Stimulated activated effector memory CD8-positive, alpha-beta T cell treated with anti-CD3 and anti-CD28 coated beads, Interleukin-12 subunit alpha, Interleukin-12 subunit beta, amount 100 ng/mL, for 72 hours (primary cell): Measurements from ENCODE around the gene ACOT8.
"Not testable (repeated sequence)": the region's sequence is repeated elsewhere in the genome, so short reads cannot be mapped to it uniquely, and the experiment has no call there.

Source experiments
- ATAC-seq: fragments of 150-1000 bp; cut with Tn5 transposase; 2 replicates; pipeline ENCODE4 v1.10.0; 2021
- DNase-seq, 2 donors: peaks; one replicate each; pipeline ENCODE4 v3.0.0; 2021 to 2022; ENCODE audit warnings: low spot score in 2 of 2
- H3K27ac Mint-ChIP-seq: one replicate; pipeline ENCODE4 v1.8.0; 2022; ENCODE audit warnings: mild to moderate bottlenecking, mixed read lengths
- H3K36me3 Mint-ChIP-seq: one replicate; pipeline ENCODE4 v1.8.0; 2022; ENCODE audit warnings: mild to moderate bottlenecking, mixed read lengths
- H3K4me1 Mint-ChIP-seq: one replicate; pipeline ENCODE4 v1.8.0; 2022; ENCODE audit warnings: mixed read lengths
- H3K4me3 Mint-ChIP-seq: one replicate; pipeline ENCODE4 v1.8.0; 2022; ENCODE audit warnings: mild to moderate bottlenecking, mixed read lengths
- H3K9me3 Mint-ChIP-seq: one replicate; pipeline ENCODE4 v1.8.0; 2022; ENCODE audit warnings: mixed read lengths

ACOT8 gene

DNA sequence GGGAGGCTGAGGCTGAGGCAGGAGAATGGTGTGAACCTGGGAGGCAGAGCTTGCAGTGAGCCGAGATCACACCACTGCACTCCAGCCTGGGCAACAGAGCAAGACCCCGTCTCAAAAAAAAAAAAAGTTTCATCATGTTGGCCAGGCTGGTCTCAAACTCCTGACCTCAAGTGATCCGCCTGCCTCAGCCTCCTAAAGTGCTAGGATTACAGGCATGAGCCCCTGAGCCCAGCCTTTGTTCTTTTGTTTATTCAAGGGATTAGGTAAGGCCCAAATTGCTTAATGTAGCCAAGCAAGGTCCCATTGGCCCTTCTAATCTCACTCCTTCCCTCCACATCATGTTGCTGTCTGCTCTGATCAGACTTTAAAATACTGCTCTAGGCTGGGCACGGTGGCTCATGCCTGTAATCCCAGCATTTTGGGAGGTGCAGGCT, 27.5 kb downstream of the ACOT8 start:
- peaks cover 14% of the 10 kb centered on the region for H3K4me1 Mint-ChIP-seq
- not testable (repeated sequence) for H3K27ac Mint-ChIP-seq, H3K4me3 Mint-ChIP-seq, H3K9me3 Mint-ChIP-seq, DNase-seq, H3K36me3 Mint-ChIP-seq, ATAC-seq

DNA sequence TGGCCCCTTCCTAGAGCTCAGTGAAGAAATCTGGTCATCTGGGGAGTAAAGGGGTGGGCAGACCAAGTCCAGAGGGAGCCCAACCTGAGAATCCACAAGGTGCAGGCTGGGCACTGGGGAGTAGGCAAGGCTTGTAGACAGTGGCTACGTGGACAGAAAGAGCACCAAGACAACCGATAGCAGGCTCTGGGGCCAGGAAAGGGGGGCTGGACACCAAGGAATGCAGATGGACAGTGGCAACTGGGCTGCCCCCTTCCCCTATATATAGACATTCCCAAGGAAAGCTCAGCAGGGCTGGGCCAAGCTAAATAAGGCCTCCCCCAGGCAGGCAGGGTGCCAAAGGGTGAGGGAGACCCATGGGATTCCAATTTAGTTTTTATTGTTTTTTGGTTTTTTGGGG, 28.6 kb downstream of the ACOT8 start:
- DNase-seq (no peak), ATAC-seq (no peak)
- Mint-ChIP-seq H3K36me3 (no peaks in the 10 kb centered on the region), H3K9me3 (no peaks in the 10 kb centered on the region), H3K4me1 (peaks cover 24% of the 10 kb centered on the region), H3K4me3 (no peak overlapping the region), H3K27ac (no peak overlapping the region)

DNA sequence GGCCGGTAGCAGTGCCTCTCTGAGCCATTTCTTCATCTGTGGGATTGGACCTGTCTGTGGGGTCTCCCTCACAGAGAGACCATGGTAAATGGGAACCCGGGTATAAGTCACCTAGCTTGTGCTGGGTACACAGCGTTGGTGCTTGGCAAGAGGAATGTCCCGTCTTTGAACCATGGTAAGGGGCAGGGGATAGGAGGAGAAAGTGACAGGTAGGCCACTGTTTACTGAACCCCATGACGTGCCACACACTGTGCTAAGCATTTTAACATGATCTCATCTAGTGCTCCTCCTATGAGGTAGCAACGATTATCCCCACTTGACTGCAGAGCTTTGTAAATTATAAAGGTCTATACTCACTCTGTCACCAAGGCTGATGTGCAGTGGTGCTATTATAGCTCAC, 29.5 kb downstream of the ACOT8 start:
- Mint-ChIP-seq H3K4me3 (no peak overlapping the region), H3K9me3 (no peaks in the 10 kb centered on the region), H3K36me3 (no peaks in the 10 kb centered on the region), H3K4me1 (peaks cover 22% of the 10 kb centered on the region), H3K27ac (no peak overlapping the region)
- DNase-seq (no peak), ATAC-seq (no peak)

DNA sequence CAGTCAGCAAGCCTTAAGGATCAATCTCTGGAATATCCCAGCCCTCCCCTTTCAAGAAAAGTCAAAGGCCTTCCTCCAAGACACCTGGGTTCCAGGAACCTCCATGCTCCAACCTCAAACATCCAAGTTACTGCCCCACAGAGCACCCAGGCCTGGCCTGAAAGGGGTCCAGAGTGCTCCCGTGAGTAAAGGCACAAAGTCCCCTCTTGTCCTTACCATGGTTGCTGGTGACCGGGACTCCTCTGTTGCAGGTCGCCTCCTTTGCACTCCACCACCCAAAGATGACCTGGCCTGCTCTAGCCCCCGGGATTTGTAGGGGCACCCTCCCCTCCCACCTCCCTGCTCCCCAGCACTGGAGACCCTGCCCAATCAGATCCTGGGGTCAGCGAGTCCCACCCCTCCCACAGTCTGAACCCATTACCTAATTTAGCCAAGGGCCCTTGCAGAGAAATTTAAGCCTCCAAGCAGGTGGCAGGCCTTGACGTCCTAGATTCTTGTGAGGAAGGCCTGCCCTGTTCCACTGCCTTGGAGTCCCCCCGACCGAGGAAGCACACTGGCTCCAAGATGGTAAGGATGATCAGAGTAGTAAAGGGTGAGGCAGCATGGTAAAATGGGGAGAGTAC, 30.1 kb downstream of the ACOT8 start, which contains the start of gene TNNC2:
TNNC2 (minus strand) TSS at position 283 of the 623 bp plus-strand sequence; CDS start at position 219, 64 bp downstream.
- no peak within 1 kb of the TSS for H3K27ac Mint-ChIP-seq
- ATAC-seq (no peak), DNase-seq (no peak)
- no peaks in the 10 kb centered on the region for H3K9me3 Mint-ChIP-seq
- no peak within 1 kb of the TSS for H3K4me3 Mint-ChIP-seq
- H3K36me3 Mint-ChIP-seq, result no peaks in the 10 kb centered on the region
- peaks cover 20% of the 10 kb centered on the region for H3K4me1 Mint-ChIP-seq

DNA sequence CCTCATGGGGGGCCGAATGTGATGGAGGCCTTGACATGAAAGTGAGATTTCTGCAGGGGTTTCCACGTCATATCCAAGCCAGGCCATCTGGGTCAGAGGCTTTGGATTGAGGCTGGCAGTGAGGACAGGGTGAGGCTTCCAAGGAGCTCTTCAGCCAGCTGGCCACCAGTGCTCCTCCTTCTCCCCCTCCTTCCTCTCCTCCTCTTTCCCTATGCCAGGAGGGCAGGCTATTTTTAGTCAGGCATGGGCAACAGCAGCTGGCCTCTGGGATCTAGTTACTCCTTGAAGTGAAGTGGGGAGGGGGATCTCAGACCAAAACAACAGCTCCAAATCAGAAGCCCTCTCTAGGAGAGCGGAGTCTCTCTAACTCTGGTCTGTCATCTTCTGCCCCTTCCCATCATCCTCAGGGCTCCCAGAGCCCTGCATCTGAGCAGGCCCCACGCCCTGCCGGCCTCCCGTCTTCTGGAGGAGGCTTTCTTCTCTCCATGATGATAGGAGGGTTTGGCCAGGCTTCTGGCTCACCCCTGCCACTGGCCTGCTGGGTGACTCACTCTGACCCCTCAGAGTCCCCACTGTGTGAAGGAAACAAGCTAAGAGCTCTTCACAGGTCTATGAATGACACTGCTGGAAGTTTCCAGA, 30.7 kb downstream of the ACOT8 start:
- Mint-ChIP-seq H3K9me3 (no peaks in the 10 kb centered on the region), H3K4me1 (peaks cover 20% of the 10 kb centered on the region), H3K27ac (no peak overlapping the region), H3K36me3 (no peaks in the 10 kb centered on the region), H3K4me3 (no peak overlapping the region)
- ATAC-seq (no peak), DNase-seq (no peak)

DNA sequence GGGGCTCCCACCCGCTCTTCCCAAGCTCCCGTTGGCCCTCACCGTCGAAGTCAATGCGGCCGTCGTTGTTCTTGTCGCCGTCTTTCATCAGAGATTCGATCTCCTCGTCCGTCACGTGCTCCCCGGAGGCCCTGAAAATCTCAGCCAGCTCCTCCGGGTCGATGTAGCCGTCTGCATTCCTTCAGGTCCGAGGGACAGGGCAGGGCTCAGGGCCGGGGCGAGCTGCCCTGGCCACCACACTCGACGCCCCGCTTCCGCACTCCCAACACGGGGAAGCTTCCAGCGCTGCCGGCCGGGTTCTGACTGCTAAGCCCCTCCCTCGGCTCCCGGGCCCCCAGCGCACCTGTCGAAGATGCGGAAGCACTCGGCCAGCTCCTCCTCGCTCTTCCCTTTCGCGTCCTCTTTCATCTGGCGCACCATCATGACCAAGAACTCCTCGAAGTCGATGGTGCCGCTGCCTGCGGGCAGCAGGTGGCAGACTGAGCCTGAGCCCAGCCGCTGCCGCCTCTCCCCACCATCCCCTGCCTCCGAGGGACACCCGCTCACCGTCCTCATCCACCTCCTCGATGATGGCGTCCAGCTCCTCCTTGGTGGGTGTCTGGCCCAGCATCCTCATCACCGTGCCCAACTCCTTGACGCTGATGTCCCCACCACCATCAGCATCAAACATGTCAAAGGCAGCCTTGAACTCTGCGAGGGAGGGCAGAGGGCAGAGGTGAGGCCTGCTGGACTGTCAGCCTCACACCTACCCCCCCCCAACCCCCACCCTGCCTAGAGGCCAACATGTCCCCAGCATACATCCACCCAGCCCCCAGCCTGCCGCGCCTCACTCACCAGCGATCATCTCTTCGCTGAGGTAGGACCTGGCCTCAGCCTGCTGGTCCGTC, 33.0 kb downstream of the ACOT8 start:
- H3K27ac Mint-ChIP-seq, result peak overlapping the region; percentile 90
- peak; percentile 85 for ATAC-seq

DNA sequence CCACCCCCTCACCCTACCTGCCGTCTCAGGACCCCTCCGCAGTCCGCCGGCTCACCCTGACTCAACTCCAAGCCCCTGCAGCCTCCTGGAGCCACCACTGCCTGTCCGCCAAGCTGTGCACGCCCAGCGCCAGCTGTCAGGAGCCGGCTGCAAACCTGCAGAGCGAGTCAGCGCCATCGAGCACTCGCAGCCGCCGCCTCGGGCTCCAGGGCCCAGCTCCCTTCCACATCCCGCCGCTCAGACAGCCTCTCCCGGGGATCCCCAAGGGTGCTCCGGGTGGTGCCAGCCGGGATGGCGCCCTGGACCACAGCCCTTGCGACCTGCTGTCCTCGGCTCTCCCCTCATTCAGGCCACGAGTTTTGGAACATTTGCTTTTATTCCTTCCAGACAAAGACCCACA, 34.3 kb downstream of the ACOT8 start:
- peaks cover 20% of the 10 kb centered on the region for H3K4me1 Mint-ChIP-seq
- H3K27ac Mint-ChIP-seq, result no peak overlapping the region
- no peak overlapping the region for H3K4me3 Mint-ChIP-seq
- H3K36me3 Mint-ChIP-seq, result no peaks in the 10 kb centered on the region
- ATAC-seq (peak; percentile 7), DNase-seq (no peak)
- no peaks in the 10 kb centered on the region for H3K9me3 Mint-ChIP-seq

More for the DNA sequence above, 33.0 kb downstream of the ACOT8 start:
- Mint-ChIP-seq H3K36me3 (no peaks in the 10 kb centered on the region), H3K4me3 (peak overlapping the region; percentile 73), H3K4me1 (peaks cover 20% of the 10 kb centered on the region), H3K9me3 (no peaks in the 10 kb centered on the region)
- peak; percentile 32 to 62 for DNase-seq

DNA sequence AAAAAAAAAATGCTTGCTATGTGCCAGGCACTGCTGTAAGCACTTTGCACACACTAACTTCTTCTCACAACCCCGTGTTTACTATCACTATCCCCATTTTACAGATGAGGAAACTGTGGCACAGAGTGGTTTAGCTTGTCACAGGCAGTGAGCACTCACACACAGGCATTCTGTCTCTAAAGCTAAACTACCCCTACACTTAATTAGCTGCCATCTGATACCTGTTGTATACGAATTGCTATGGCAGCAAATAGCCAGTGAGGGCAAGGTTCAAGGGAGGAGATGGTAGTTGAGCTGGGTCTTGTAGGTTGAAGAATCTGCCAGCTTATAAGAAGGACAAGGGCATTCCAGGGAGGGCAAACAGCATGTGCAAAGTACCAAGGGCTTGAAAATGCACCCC, 35.2 kb downstream of the ACOT8 start:
- Mint-ChIP-seq H3K4me3 (no peak overlapping the region), H3K27ac (no peak overlapping the region), H3K9me3 (no peaks in the 10 kb centered on the region), H3K4me1 (peaks cover 20% of the 10 kb centered on the region), H3K36me3 (peaks cover 2% of the 10 kb centered on the region)
- ATAC-seq, result no peak
- DNase-seq, result no peak

DNA sequence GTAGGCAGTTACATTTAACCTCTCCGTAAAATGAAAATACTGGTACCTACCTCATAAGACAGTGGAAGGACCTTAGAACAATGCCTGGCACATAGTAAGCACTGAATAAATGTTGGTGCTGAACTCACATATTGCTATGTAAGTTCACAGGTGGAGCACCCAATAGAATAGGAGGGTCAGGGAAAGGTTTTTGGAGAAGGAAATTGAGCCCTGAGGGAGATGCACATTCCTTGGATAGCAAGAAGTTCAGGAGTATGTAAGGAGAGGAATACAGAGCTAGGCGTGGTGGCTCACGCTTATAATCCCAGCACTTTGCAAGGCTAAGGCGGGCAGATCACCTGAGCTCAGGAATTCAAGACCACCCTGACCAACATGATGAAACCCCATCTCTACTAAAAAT, 37.7 kb downstream of the ACOT8 start:
- Mint-ChIP-seq H3K9me3 (no peaks in the 10 kb centered on the region), H3K4me1 (peaks cover 15% of the 10 kb centered on the region), H3K27ac (no peak overlapping the region), H3K36me3 (peaks cover 27% of the 10 kb centered on the region), H3K4me3 (no peak overlapping the region)
- no peak for ATAC-seq
- no peak for DNase-seq

DNA sequence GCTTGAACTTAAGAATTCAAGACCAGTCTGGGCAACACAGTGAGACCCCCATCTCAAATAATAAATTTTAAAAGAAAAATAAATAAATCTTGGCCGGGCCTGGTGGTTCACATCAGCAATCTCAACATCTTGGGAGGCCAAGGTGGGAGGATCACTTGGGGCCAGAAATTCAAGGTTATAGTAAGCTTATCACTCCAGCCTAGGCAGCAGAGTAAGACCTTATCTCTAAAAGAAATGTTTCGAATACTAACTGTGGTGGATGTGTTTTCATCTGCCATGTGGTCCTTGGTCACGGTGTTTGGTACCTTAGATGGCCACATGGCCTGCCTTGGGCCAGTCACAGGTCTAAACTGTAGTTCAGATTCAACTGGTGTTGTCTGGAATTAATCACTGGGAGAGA, 39.0 kb downstream of the ACOT8 start:
- H3K4me3 Mint-ChIP-seq, result no peak overlapping the region
- DNase-seq, result no peak
- H3K36me3 Mint-ChIP-seq, result peaks cover 36% of the 10 kb centered on the region
- peaks cover 10% of the 10 kb centered on the region for H3K4me1 Mint-ChIP-seq
- peak overlapping the region; percentile 0 for H3K27ac Mint-ChIP-seq
- ATAC-seq, result no peak
- H3K9me3 Mint-ChIP-seq, result no peaks in the 10 kb centered on the region

DNA sequence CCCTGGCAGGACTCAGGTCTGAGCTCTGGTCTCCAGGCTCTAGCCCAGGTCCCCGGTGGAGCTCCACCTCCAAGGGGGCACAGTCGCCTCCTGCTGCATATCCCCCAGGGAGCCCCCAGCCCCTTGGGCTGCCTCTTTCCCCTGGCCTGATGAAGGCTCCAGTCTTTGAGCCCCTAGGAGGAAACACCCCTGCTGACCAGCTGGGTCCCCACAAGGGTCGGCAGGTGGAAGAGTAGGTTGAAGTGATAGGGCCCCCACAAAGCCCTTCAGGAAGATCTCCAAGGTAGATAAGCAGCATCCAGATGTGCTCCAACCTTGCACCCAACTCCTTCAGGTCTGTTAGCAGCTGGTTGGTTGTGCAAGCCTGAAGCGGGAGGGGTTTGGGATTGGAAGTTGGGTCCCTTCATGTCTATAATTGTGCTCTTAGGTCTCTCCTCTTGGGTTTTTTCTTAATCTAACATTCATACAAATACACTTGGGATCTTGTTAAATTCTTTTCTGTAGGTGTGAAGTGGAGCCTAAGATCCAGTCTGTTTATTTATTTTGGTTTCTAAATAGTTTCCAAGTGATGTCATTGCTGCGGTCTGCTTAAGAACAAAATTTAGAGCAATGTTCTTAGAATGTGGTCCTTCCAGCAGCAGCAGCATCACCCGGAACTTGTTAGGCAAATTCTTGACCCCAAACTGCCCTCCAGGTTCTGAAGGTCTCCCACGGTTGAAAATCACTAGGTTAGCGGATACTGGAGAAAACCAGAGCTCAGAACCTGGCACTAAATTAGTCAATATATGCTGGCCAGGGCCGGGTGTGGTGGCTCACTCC, 39.6 kb downstream of the ACOT8 start:
- Mint-ChIP-seq H3K4me3 (no peak overlapping the region), H3K27ac (peak overlapping the region; percentile 0), H3K36me3 (peaks cover 42% of the 10 kb centered on the region), H3K4me1 (peaks cover 12% of the 10 kb centered on the region), H3K9me3 (no peaks in the 10 kb centered on the region)
- DNase-seq, result no peak
- ATAC-seq, result no peak

DNA sequence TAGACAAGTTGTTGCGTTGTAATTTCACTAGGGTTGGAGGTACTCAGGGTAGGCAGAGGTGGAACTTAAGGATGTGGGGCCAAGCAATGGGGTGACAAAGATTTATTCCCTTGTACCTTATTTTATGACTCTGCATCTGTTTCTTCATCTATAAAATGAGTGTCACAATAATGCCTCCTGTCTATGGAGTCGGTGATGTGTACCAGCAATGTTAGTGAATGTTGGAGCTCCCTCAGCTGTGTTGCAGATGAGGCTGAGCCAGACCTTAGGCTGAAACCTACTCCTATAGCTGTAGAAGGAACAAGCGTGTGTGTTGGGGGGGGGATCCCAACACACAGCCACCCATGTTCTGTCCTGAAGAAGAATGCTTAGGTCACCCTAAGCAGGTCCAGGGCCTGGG, 40.2 kb downstream of the ACOT8 start:
- Mint-ChIP-seq H3K36me3 (peaks cover 49% of the 10 kb centered on the region), H3K4me1 (peaks cover 18% of the 10 kb centered on the region), H3K4me3 (no peak overlapping the region), H3K9me3 (no peaks in the 10 kb centered on the region), H3K27ac (peak overlapping the region; percentile 36)
- DNase-seq (no peak), ATAC-seq (no peak)

DNA sequence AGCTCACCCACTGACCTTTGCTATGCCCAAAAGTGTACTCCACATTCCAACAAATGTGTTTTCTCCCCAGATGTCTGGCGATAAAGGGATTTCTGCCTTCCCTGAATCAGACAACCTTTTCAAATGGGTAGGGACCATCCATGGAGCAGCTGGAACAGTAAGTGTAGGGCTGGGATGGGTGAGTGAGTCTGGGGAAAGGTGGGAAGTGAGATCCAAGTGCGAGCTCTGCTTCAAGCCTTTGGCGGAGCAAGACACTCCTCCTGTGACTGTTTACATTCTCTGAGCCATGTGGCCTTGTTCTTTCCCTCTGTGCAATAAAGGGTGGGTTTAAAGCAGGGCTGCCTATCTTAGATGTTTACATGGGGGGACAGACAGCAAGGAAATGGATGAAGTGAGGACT, 42.9 kb downstream of the ACOT8 start:
- no peak for DNase-seq
- Mint-ChIP-seq H3K9me3 (no peaks in the 10 kb centered on the region), H3K36me3 (peaks cover 74% of the 10 kb centered on the region), H3K4me3 (no peak overlapping the region), H3K27ac (no peak overlapping the region), H3K4me1 (peaks cover 20% of the 10 kb centered on the region)
- ATAC-seq, result no peak

DNA sequence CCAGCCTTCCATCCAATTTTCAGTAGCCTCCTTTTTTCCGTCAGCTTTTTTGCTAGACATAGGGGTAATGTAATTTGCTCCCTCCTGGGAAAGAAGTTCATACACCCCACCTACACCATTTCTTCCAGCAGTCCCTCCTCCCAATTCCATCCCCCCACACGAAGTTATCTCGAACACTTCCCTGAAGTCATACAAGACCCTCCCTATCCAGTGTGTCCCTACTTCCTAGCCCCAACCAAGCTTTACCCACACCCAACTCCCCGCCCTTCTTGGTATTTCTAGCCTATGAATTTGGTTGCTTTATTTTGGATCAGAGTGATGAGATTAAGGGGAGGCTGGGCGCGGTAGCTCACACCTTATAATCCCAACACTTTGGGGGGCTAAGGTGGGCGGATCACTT, 43.7 kb downstream of the ACOT8 start:
- Mint-ChIP-seq H3K4me1 (peaks cover 20% of the 10 kb centered on the region), H3K9me3 (no peaks in the 10 kb centered on the region), H3K27ac (peak overlapping the region; percentile 91), H3K36me3 (peaks cover 82% of the 10 kb centered on the region), H3K4me3 (peak overlapping the region; percentile 91)
- no peak for ATAC-seq
- DNase-seq, result no peak

DNA sequence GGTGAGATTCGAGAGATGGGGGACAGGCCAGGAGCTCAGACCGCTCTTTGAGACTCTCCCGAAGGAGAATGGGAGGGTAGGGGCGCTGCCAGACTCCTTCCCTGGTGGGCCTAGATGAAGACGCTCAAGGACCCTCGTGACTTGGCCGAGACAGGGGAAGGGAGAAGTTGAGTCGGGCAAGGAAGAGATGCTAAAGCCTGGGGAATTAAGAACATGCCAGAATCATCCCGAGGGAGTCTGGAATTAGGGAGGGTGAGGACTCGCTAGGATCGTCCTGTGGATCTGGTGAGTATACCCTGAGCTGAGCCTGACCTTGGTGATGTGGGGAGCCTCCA, 44.2 kb downstream of the ACOT8 start:
- Mint-ChIP-seq H3K27ac (peak overlapping the region; percentile 91), H3K4me3 (peak overlapping the region; percentile 91), H3K9me3 (no peaks in the 10 kb centered on the region), H3K4me1 (peaks cover 20% of the 10 kb centered on the region), H3K36me3 (peaks cover 87% of the 10 kb centered on the region)
- no peak for DNase-seq
- ATAC-seq, result no peak
